Suprapubic skin (tissue), 4 donors: ENCODE data around the gene SOCS1. TPM values are rescaled to one million over a fixed set of nuclear protein-coding genes. Genes with fewer than 3 reads are reported as not detected.

Experiments used
- DNase-seq, 2 donors: peaks; one replicate each; pipeline ENCODE4 v3.0.0-alpha.2; 2019; ENCODE audit warnings: low spot score in 2 of 2
- H3K27ac ChIP-seq: fragments of 200-600 bp; sonication (generic); one replicate; pipeline ENCODE4 v1.5.1; 2019
- H3K27me3 ChIP-seq: fragments of 200-600 bp; sonication (generic); one replicate; pipeline ENCODE4 v1.5.1; 2019
- H3K36me3 ChIP-seq: fragments of 200-600 bp; sonication (generic); one replicate; pipeline ENCODE4 v1.5.1; 2019
- H3K4me1 ChIP-seq: fragments of 200-600 bp; sonication (generic); one replicate; pipeline ENCODE4 v1.5.1; 2019
- H3K4me3 ChIP-seq: fragments of 200-600 bp; sonication (generic); one replicate; pipeline ENCODE4 v1.5.1; 2019; ENCODE audit warnings: mild to moderate bottlenecking
- H3K9me3 ChIP-seq: fragments of 200-600 bp; sonication (generic); one replicate; pipeline ENCODE4 v1.5.1; 2019
- CTCF ChIP-seq, 2 donors: fragments of 200-600 bp in 1 of 2; fragments of 450-650 bp in 1 of 2; sonication (generic) in 1 of 2; IDR thresholded peaks; one replicate each; pipeline ENCODE4 v1.5.1; 2016 to 2019; ENCODE audit warnings: antibody characterized with exemption in 2 of 2, mild to moderate bottlenecking in 1 of 2, moderate library complexity in 1 of 2
- EP300 ChIP-seq: sonication (generic); formaldehyde crosslinking; IDR thresholded peaks from one replicate; pipeline ENCODE4 v1.6.1; 2017; ENCODE audit warnings: antibody characterized with exemption
- POLR2A ChIP-seq, 2 donors: fragments of 450-650 bp; IDR thresholded peaks; one replicate each; pipeline ENCODE4 v1.6.1; 2017; ENCODE audit warnings: antibody characterized with exemption in 2 of 2, mild to moderate bottlenecking in 2 of 2, moderate library complexity in 2 of 2
- POLR2AphosphoS5 ChIP-seq, 3 donors: sonication (generic); formaldehyde crosslinking; IDR thresholded peaks; one replicate each; pipeline ENCODE4 v1.6.1; 2017; ENCODE audit warnings: antibody characterized with exemption in 3 of 3
- WGBS: methylation state at CpG from one replicate; pipeline ENCODE4 v1.1.5; 2018; 5-methylcytosine and 5-hydroxymethylcytosine counted together
- total RNA-seq, 4 donors: library from RNA; depleted of rRNA; stranded (reverse); fragments of >200 nt; gene quantifications; one replicate each; pipeline ENCODE4 v1.1.0, GENCODE V29; 2016

SOCS1 gene
- total RNA-seq, 4 donors from 2014 or later: 3.9 to 15.4 (median 7.5) TPM

GRCh38 chr16:11217651-11218603 lies 38.1 kb downstream of the SOCS1 start:
- no peak for DNase-seq
- TF ChIP-seq POLR2A (IDR thresholded peaks at IDR 0.05) (no peak), CTCF (IDR thresholded peaks at IDR 0.05) (no peak), EP300 (no peak), POLR2AphosphoS5 (IDR thresholded peaks at IDR 0.05) (no peak)
- no peaks in the 10 kb centered on the region for H3K36me3 ChIP-seq
- H3K9me3 ChIP-seq: peaks cover 2% of the 10 kb centered on the region
- no peak overlapping the region for H3K4me3 ChIP-seq
- no peak overlapping the region for H3K27ac ChIP-seq
- H3K27me3 ChIP-seq: no peaks in the 10 kb centered on the region
- H3K4me1 ChIP-seq: no peaks in the 10 kb centered on the region
- WGBS: 78% methylated on average over 3 of the region's 3 CpGs

- peaks cover 2% of the 10 kb centered on the region for H3K9me3 ChIP-seq
- 92% methylated on average over 3 of the region's 3 CpGs for WGBS
- no peak for DNase-seq
- no peaks in the 10 kb centered on the region for H3K36me3 ChIP-seq
- no peak for TF ChIP-seq POLR2AphosphoS5 (IDR thresholded peaks at IDR 0.05)
- TF ChIP-seq EP300: no peak
- no peak for TF ChIP-seq POLR2A (IDR thresholded peaks at IDR 0.05)
- no peak for TF ChIP-seq CTCF (IDR thresholded peaks at IDR 0.05)
- peaks cover 12% of the 10 kb centered on the region for H3K27me3 ChIP-seq
- no peak overlapping the region for H3K27ac ChIP-seq
- peaks cover 3% of the 10 kb centered on the region for H3K4me1 ChIP-seq
- H3K4me3 ChIP-seq: no peak overlapping the region
Observed at GRCh38 chr16:11215935-11216556, 40.0 kb downstream of the SOCS1 start.

GRCh38 chr16:11213799-11214198 lies 42.2 kb downstream of the SOCS1 start:
- Histone ChIP-seq H3K36me3 (no peaks in the 10 kb centered on the region), H3K27me3 (peaks cover 26% of the 10 kb centered on the region), H3K4me1 (peaks cover 3% of the 10 kb centered on the region), H3K27ac (no peak overlapping the region), H3K9me3 (peaks cover 2% of the 10 kb centered on the region), H3K4me3 (no peak overlapping the region)
- WGBS: 97% methylated on average over 7 of the region's 7 CpGs
- DNase-seq: no peak
- no peak for TF ChIP-seq POLR2AphosphoS5 (IDR thresholded peaks at IDR 0.05)
- no peak for TF ChIP-seq POLR2A (IDR thresholded peaks at IDR 0.05)
- no peak for TF ChIP-seq CTCF (IDR thresholded peaks at IDR 0.05)
- no peak for TF ChIP-seq EP300

- TF ChIP-seq CTCF (IDR thresholded peaks at IDR 0.05): no peak
- TF ChIP-seq POLR2A (IDR thresholded peaks at IDR 0.05): no peak
- TF ChIP-seq EP300: no peak
- no peak for TF ChIP-seq POLR2AphosphoS5 (IDR thresholded peaks at IDR 0.05)
- WGBS: 73% methylated on average over 2 of the region's 5 CpGs
Observed at GRCh38 chr16:11213373-11213772, 42.6 kb downstream of the SOCS1 start.

GRCh38 chr16:11212798-11213196 lies 43.2 kb downstream of the SOCS1 start:
- Histone ChIP-seq H3K27me3 (peaks cover 26% of the 10 kb centered on the region), H3K36me3 (no peaks in the 10 kb centered on the region), H3K4me3 (no peak overlapping the region), H3K4me1 (peaks cover 3% of the 10 kb centered on the region), H3K9me3 (peaks cover 2% of the 10 kb centered on the region), H3K27ac (no peak overlapping the region)
- DNase-seq: no peak
- TF ChIP-seq POLR2A (IDR thresholded peaks at IDR 0.05) (no peak), EP300 (no peak), CTCF (IDR thresholded peaks at IDR 0.05) (no peak), POLR2AphosphoS5 (IDR thresholded peaks at IDR 0.05) (no peak)
- WGBS: 56% methylated on average over 13 of the region's 16 CpGs

More at GRCh38 chr16:11213373-11213772, 42.6 kb downstream of the SOCS1 start:
- Histone ChIP-seq H3K9me3 (peaks cover 2% of the 10 kb centered on the region), H3K27ac (no peak overlapping the region), H3K4me3 (no peak overlapping the region), H3K4me1 (peaks cover 3% of the 10 kb centered on the region), H3K36me3 (no peaks in the 10 kb centered on the region), H3K27me3 (peaks cover 26% of the 10 kb centered on the region)
- DNase-seq: no peak
